ENCODE measurements around the gene LCE3B.

Gene LCE3B

GRCh38 chr1:152630596-152630995 lies 17.0 kb downstream of the LCE3B start:
- no peak for TF ChIP-seq CTCF (IDR thresholded peaks at IDR 0.05; ENCODE audit: low read depth, low read length)
- no peak for DNase-seq (ENCODE audit: extremely low read depth, low read depth)

- TF ChIP-seq CTCF (IDR thresholded peaks at IDR 0.05; ENCODE audit: low read depth, low read length), result no peak
Measured at GRCh38 chr1:152640351-152640750, 26.7 kb downstream of the LCE3B start.

GRCh38 chr1:152643945-152644344 lies 30.3 kb downstream of the LCE3B start:
- no peak for TF ChIP-seq CTCF (IDR thresholded peaks at IDR 0.05; ENCODE audit: low read depth, low read length)
- DNase-seq (ENCODE audit: extremely low read depth, low read depth), result no peak

More at GRCh38 chr1:152640351-152640750, 26.7 kb downstream of the LCE3B start:
- no peak for DNase-seq (ENCODE audit: extremely low read depth, low read depth)

GRCh38 chr1:152645146-152645545 lies 31.5 kb downstream of the LCE3B start:
- no peak for TF ChIP-seq CTCF (IDR thresholded peaks at IDR 0.05; ENCODE audit: low read depth, low read length)
- DNase-seq (ENCODE audit: extremely low read depth, low read depth), result no peak

- no peak for DNase-seq (ENCODE audit: extremely low read depth, low read depth)
Measured at GRCh38 chr1:152646656-152647055, 33.0 kb downstream of the LCE3B start.

GRCh38 chr1:152654110-152654509 lies 40.5 kb downstream of the LCE3B start:
- peak; percentile 83 for TF ChIP-seq CTCF (IDR thresholded peaks at IDR 0.05; ENCODE audit: low read depth, low read length)
- peak; percentile 19 for DNase-seq (ENCODE audit: extremely low read depth, low read depth)

More at GRCh38 chr1:152646656-152647055, 33.0 kb downstream of the LCE3B start:
- TF ChIP-seq CTCF (IDR thresholded peaks at IDR 0.05; ENCODE audit: low read depth, low read length), result no peak

- no peak for TF ChIP-seq CTCF (IDR thresholded peaks at IDR 0.05; ENCODE audit: low read depth, low read length)
- DNase-seq (ENCODE audit: extremely low read depth, low read depth), result no peak
Measured at GRCh38 chr1:152656459-152656858, 42.8 kb downstream of the LCE3B start.
